Dendritic cell treated with granulocyte-macrophage colony-stimulating factor and Interleukin-4, amounts not matched to agents 40 ng/mL and 50 ng/mL, for 4 days (primary cell): ENCODE data around the gene CTSZ.
"Not testable (repeated sequence)": the region's sequence is repeated elsewhere in the genome, so short reads cannot be mapped to it uniquely, and the experiment has no call there.

Experiments
- H3K27ac Mint-ChIP-seq: one replicate; pipeline ENCODE4 v1.8.0; 2022; ENCODE audit warnings: mild to moderate bottlenecking, mixed read lengths
- H3K27me3 Mint-ChIP-seq: one replicate; pipeline ENCODE4 v1.8.0; 2022; ENCODE audit warnings: mild to moderate bottlenecking, mixed read lengths
- H3K36me3 Mint-ChIP-seq: one replicate; pipeline ENCODE4 v1.8.0; 2022; ENCODE audit warnings: low read depth, mixed read lengths
- H3K4me1 Mint-ChIP-seq: one replicate; pipeline ENCODE4 v1.8.0; 2022; ENCODE audit warnings: low read depth, mixed read lengths
- H3K4me3 Mint-ChIP-seq: one replicate; pipeline ENCODE4 v1.8.0; 2022; ENCODE audit warnings: mild to moderate bottlenecking, moderate library complexity, mixed read lengths
- H3K9me3 Mint-ChIP-seq: one replicate; pipeline ENCODE4 v1.8.0; 2022; ENCODE audit warnings: mixed read lengths
- intact Hi-C: fragments of 100-400 bp; cut with micrococcal nuclease; formaldehyde crosslinking; loops from one replicate; pipeline ENCODE4 v1.15.0; 2022

The CTSZ gene

DNA sequence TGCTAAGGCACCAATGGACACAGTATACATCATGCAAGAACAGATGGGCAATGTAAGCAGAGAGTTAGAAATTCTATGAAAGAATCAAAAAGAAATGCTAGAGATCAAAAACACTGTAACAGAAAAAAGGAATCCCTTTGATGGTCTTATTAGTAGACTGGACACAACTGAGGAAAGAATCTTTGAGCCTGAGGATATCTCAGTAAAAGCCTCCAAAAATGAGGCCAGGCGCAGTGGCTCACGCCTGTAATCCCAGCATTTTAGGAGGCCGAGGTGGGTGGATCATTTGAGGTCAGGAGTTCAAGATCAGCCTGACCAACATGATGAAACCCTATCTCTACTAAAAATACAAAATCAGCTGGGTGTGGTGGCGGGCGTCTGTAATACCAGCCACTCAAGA lies 43.1 kb downstream of the CTSZ start:
- H3K27ac Mint-ChIP-seq, H3K4me1 Mint-ChIP-seq, intact Hi-C loops, H3K4me3 Mint-ChIP-seq, H3K9me3 Mint-ChIP-seq, H3K36me3 Mint-ChIP-seq: not testable (repeated sequence)
- H3K27me3 Mint-ChIP-seq = peaks cover 16% of the 10 kb centered on the region

DNA sequence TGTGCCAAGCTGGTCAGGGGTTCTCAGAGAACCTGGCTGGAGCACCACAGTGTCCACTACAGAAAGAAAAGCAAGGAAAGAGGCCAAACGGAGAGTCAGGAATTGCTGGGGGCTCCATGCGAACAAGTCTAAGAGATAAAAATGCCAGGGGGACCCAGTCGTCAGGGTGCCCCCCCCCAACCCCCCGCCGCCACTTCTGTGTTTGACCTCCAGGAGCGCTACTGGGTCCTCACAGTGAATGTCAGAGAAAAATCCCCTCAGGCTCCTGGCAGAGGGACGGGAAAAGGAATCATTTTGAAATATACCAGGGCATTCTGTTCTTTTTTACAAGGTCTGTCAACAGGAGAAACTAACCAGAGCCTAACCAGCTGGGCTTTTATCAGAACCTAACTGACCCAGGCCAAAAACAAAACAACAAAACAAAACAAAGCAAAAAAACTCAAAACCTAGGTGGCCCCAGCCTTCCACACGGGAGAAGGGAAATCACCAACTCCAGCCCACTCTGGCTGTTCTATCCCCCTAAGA lies 43.9 kb downstream of the CTSZ start:
- Mint-ChIP-seq H3K27ac (no peak overlapping the region), H3K9me3 (no peaks in the 10 kb centered on the region), H3K36me3 (no peaks in the 10 kb centered on the region), H3K4me3 (no peak overlapping the region), H3K27me3 (peaks cover 14% of the 10 kb centered on the region), H3K4me1 (peaks cover 4% of the 10 kb centered on the region)
- intact Hi-C loops = no loop called here

DNA sequence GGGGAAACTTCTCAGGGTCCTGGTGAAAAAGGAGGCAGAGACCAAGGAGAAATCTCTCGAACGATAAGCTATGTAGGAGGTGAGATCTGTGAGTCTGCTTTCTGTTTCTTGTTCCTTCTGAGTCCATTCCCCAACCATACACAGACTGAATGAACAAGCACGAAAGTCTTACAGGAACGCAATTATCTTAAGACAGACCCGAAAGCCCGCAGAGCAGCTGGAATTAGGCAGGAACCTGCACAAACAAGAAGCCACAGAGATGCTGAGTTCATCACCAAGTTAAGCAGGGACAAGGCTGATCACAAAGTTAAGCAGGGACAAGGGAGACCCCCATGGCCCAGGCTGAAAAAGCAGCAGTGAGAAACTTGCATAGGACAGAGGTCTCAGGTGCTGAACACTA lies 47.4 kb downstream of the CTSZ start:
- Mint-ChIP-seq H3K27ac (no peak overlapping the region), H3K4me3 (no peak overlapping the region), H3K36me3 (no peaks in the 10 kb centered on the region), H3K9me3 (no peaks in the 10 kb centered on the region), H3K4me1 (peaks cover 4% of the 10 kb centered on the region), H3K27me3 (peaks cover 7% of the 10 kb centered on the region)
- intact Hi-C loops = no loop called here

DNA sequence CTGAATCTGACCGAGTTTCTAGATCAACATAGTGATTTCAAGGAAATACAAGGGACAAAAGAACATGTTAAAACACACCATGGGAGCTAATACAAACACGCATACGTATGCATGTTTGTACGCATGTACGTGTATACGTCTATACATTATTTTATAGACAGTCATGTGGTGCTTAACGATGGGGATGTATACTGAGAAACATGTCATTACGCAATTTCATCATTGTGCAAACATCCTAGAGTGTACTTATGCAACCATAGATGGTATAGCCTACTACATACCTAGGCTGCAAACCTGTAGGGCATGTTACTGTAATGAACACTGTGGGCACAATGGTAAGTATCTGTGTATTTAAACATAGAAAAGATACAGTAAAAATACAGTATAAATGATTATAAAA lies 51.0 kb downstream of the CTSZ start:
- H3K4me3 Mint-ChIP-seq = no peak overlapping the region
- H3K27ac Mint-ChIP-seq = no peak overlapping the region
- H3K9me3 Mint-ChIP-seq = no peaks in the 10 kb centered on the region
- H3K27me3 Mint-ChIP-seq = peaks cover under 1% of the 10 kb centered on the region
- intact Hi-C loops = no loop called here
- H3K36me3 Mint-ChIP-seq = no peaks in the 10 kb centered on the region
- H3K4me1 Mint-ChIP-seq = peaks cover under 1% of the 10 kb centered on the region

DNA sequence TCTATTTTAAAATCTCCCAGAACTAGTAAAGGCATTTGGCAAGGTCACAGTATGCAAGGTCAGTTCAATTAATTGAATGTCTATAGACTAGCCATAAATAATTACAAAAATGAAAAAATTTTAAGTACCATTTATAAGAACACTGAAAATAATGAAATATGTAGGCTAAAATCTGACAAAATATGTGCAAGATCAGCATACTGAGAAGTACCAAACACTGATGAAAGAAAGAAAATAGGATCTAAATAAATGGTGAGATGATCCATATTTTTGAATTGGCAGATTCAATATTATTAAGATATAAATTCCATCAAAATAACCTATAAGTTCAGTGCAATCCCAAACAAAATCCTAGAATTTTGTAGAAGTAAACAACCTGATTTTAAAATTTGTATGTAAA lies 54.0 kb downstream of the CTSZ start:
- Mint-ChIP-seq H3K27ac (no peak overlapping the region), H3K9me3 (no peaks in the 10 kb centered on the region), H3K27me3 (no peaks in the 10 kb centered on the region), H3K4me1 (no peaks in the 10 kb centered on the region), H3K4me3 (no peak overlapping the region), H3K36me3 (no peaks in the 10 kb centered on the region)
- intact Hi-C loops = no loop called here

DNA sequence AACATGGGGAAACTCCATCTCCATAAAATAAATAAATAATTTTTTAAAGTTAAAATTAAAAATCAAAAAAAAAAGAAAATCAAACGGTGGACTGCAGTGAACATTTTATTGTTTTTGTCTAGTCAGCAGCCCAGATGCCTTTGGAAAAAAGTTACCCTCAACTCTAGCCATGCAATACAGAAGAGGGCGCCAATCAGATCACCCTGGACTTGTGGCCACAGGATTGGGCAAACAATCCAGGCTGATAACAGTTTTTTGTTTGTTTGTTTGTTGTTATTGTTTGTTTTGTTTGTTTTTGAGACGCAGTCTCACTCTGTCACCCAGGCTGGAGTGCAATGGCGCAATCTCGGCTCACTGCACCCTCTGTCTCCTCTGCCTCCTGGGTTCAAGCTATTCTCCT lies 56.5 kb downstream of the CTSZ start:
- Mint-ChIP-seq H3K36me3 (no peaks in the 10 kb centered on the region), H3K27ac (no peak overlapping the region), H3K9me3 (no peaks in the 10 kb centered on the region)

DNA sequence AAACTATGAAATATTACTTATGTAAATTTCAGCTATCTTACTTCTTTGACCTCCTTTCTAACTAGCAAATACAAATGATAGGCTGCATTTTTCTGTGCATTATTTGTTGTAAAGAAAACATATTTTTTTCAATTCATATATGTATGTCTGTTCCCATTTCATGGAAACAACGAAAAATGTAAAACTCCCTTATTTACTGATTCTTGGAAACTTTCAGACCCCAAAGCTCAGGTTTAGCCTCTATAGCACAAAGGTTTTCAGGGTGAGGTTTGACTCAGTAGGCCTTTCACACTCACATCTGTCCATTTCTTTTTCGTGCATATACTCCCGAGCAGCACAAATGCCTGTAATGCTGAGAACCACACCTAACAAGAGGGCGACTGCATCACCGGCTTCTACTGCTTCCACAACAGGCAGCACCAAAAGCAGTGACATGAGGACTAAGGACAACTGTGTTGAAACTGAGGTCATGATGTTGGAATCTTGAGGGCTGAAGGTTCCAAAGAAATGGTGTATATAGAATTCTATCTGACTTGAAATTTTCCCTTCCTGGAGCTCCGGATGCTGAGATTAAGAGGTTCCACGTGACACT lies 59.2 kb downstream of the CTSZ start:
- intact Hi-C loops, H3K4me3 Mint-ChIP-seq, H3K36me3 Mint-ChIP-seq, H3K9me3 Mint-ChIP-seq, H3K27ac Mint-ChIP-seq, H3K4me1 Mint-ChIP-seq, H3K27me3 Mint-ChIP-seq: not testable (repeated sequence)

More for the DNA sequence above, 56.5 kb downstream of the CTSZ start:
- no peaks in the 10 kb centered on the region for H3K4me1 Mint-ChIP-seq
- intact Hi-C loops = no loop called here
- H3K27me3 Mint-ChIP-seq = no peaks in the 10 kb centered on the region
- no peak overlapping the region for H3K4me3 Mint-ChIP-seq

DNA sequence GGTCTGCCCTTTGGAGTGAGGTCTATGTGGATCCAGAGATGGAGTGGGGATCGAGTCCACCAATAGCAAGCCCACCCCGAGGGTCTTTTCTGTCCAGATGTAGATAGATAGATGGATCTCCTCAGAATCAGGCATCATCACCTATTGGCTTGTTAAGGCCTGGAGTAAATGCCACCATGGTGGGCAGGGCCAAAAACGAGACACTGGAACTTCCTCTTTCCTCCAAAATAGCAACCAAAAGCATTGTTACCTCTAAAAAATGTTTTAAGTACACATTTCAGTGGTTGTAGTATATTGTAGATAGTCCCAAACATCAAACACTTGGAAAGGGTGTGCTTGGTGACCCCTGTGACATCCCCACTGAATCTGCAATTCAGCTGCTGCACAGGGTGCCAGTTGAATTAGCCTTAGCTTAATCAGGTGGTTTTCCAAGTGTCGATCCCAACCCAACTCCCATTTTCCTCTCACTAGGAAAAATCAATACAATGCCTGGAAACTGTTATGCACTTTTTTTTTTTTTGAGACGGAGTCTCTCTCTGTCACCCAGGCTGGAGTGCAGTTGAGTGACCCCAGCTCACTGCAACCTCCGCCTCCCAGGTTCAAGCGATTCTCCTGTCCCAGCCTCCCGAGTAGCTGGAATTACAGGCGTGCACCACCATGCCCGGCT lies 61.0 kb downstream of the CTSZ start:
- Mint-ChIP-seq H3K27me3 (no peaks in the 10 kb centered on the region), H3K36me3 (no peaks in the 10 kb centered on the region), H3K9me3 (no peaks in the 10 kb centered on the region), H3K27ac (no peak overlapping the region), H3K4me1 (no peaks in the 10 kb centered on the region), H3K4me3 (no peak overlapping the region)
- intact Hi-C loops = no loop called here
